Fibroblast of lung (primary cell): ENCODE data around the gene TMEM150A. TPM values are rescaled to one million over a fixed set of nuclear protein-coding genes. Genes with fewer than 3 reads are reported as not detected.

Experiments used
- DNase-seq, 2 donors: peaks; one replicate each; pipeline versions ENCODE4 v3.0.0 to v3.0.0-alpha.2; 2010; ENCODE audit warnings: low read depth in 2 of 2
- H2AFZ ChIP-seq: 2 replicates; pipeline ENCODE4 v1.5.1; 2012; ENCODE audit warnings: low read length, control low read depth, inconsistent platforms
- H3K27ac ChIP-seq: 2 replicates; pipeline ENCODE4 v1.5.1; 2011; ENCODE audit warnings: low read length, control low read depth; ENCODE audit not compliant: insufficient read depth
- H3K27me3 ChIP-seq: 2 replicates; pipeline ENCODE4 v1.5.1; 2011; ENCODE audit warnings: mild to moderate bottlenecking, low read length; ENCODE audit not compliant: control insufficient read depth, insufficient read depth
- H3K36me3 ChIP-seq: 2 replicates; pipeline ENCODE4 v1.5.1; 2011; ENCODE audit warnings: low read length; ENCODE audit not compliant: control insufficient read depth, insufficient read depth
- H3K4me1 ChIP-seq: 2 replicates; pipeline ENCODE4 v1.5.1; 2011; ENCODE audit warnings: low read length; ENCODE audit not compliant: control insufficient read depth, insufficient read depth; ENCODE audit errors: extremely low read depth
- H3K4me2 ChIP-seq: 2 replicates; pipeline ENCODE4 v1.5.1; 2011; ENCODE audit warnings: low read length, control low read depth; ENCODE audit not compliant: insufficient read depth; ENCODE audit errors: extremely low read depth
- H3K4me3 ChIP-seq, 4 experiments: fragments of 200-600 bp in 1 of 4; sonication (generic) in 1 of 4; replicated peaks in 1 of 4; 2 replicates each; pipeline ENCODE4 v1.5.1; 2011 to 2016; ENCODE audit warnings: low read length in 4 of 4, low read depth in 3 of 4, mild to moderate bottlenecking in 3 of 4, control low read depth in 2 of 4, inconsistent platforms in 1 of 4, mixed read lengths in 1 of 4; ENCODE audit not compliant: insufficient read depth in 1 of 4; ENCODE audit errors: control extremely low read depth in 1 of 4
- H3K79me2 ChIP-seq: 2 replicates; pipeline ENCODE4 v1.5.1; 2012; ENCODE audit warnings: mild to moderate bottlenecking, low read length, inconsistent platforms; ENCODE audit not compliant: control insufficient read depth, insufficient read depth
- H3K9ac ChIP-seq: 2 replicates; pipeline ENCODE4 v1.5.1; 2011; ENCODE audit warnings: mild to moderate bottlenecking, low read length, control low read depth; ENCODE audit not compliant: insufficient read depth
- H3K9me3 ChIP-seq: 2 replicates; pipeline ENCODE4 v1.5.1; 2012; ENCODE audit warnings: low read depth, low read length; ENCODE audit not compliant: control insufficient read depth, insufficient read depth
- H4K20me1 ChIP-seq: 2 replicates; pipeline ENCODE4 v1.5.1; 2011; ENCODE audit warnings: low read length; ENCODE audit not compliant: control insufficient read depth, insufficient read depth; ENCODE audit errors: extremely low read depth
- EZH2 ChIP-seq: IDR thresholded peaks from 2 replicates; pipeline ENCODE4 v1.5.1; 2012; ENCODE audit warnings: low read length, control low read depth, mild to moderate bottlenecking; ENCODE audit errors: missing control alignments
- polyA plus RNA-seq, 2 donors: library from polyadenylated mRNA; depleted of rRNA in 1 of 2; stranded (reverse) in 1 of 2; unstranded in 1 of 2; fragments of >200 nt; gene quantifications; 2 replicates each; pipeline ENCODE4 v1.2.1, GENCODE V29; 2011 to 2012; ENCODE audit warnings: missing spikeins in 1 of 2
- total RNA-seq: library from RNA; depleted of rRNA; stranded (reverse); fragments of >200 nt; gene quantifications from 2 replicates; pipeline ENCODE4 v1.2.1, GENCODE V29; 2014
- TF ChIP-seq, protein P1 (sequence below), 2 donors: IDR thresholded peaks in 1 of 2; conservative IDR thresholded peaks in 1 of 2; 1 replicate in 1 of 2; 2 replicates in 1 of 2; pipeline ENCODE4 v1.5.1; 2011 to 2012; ENCODE audit warnings: low read length in 2 of 2, control low read depth in 1 of 2, inconsistent platforms in 1 of 2, low read depth in 1 of 2, mild to moderate bottlenecking in 1 of 2

Gene TMEM150A
- total and polyA plus RNA-seq, 2 donors (not counting 1 experiment from before 2014, with no cell fraction given), result 13.2 to 15.5 TPM

GRCh38 chr2:85583667-85584353 is 18.7 kb downstream of the TMEM150A start:
- peaks cover 31% of the 10 kb centered on the region for H3K4me1 ChIP-seq

DNA sequence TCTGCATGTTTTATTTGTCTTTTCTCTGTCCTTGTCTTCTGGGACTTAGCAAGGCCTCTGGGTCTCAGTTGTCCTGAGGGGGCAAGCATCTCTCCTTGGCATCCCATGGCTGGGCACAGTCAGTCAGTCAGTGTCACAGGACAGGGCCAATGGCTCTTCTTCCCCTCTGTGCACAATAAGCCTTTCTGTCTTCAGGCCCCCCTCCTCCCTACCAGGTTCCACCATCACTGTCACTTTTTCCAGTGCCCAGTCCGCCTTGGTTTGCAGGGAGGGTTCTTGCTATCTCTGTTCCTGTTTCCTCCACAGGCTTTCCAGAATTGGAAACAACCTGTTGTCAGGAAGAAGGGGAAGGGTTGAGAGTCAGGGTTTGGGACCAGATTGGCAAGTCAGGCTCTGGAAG is 20.0 kb downstream of the TMEM150A start:
- Histone ChIP-seq H3K4me1 (peaks cover 34% of the 10 kb centered on the region), H3K4me3 (no peak overlapping the region), H3K27me3 (no peaks in the 10 kb centered on the region), H3K9me3 (no peaks in the 10 kb centered on the region), H3K27ac (no peak overlapping the region), H3K4me2 (no peak overlapping the region), H2AFZ (no peak overlapping the region), H3K9ac (no peak overlapping the region), H4K20me1 (no peaks in the 10 kb centered on the region), H3K36me3 (no peaks in the 10 kb centered on the region), H3K79me2 (no peaks in the 10 kb centered on the region)
- no peak for TF ChIP-seq EZH2
- TF ChIP-seq, protein P1, sequence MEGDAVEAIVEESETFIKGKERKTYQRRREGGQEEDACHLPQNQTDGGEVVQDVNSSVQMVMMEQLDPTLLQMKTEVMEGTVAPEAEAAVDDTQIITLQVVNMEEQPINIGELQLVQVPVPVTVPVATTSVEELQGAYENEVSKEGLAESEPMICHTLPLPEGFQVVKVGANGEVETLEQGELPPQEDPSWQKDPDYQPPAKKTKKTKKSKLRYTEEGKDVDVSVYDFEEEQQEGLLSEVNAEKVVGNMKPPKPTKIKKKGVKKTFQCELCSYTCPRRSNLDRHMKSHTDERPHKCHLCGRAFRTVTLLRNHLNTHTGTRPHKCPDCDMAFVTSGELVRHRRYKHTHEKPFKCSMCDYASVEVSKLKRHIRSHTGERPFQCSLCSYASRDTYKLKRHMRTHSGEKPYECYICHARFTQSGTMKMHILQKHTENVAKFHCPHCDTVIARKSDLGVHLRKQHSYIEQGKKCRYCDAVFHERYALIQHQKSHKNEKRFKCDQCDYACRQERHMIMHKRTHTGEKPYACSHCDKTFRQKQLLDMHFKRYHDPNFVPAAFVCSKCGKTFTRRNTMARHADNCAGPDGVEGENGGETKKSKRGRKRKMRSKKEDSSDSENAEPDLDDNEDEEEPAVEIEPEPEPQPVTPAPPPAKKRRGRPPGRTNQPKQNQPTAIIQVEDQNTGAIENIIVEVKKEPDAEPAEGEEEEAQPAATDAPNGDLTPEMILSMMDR (conservative IDR thresholded peaks at IDR 0.05 in 1 of 2, IDR thresholded peaks at IDR 0.05 in 1 of 2; ENCODE audit: low read depth in 1 of 2, low read length in 2 of 2), result no peak
- no peak for DNase-seq

More at GRCh38 chr2:85583667-85584353, 18.7 kb downstream of the TMEM150A start:
- peak in 1 of 2 donors; percentile 14 for DNase-seq
- no peaks in the 10 kb centered on the region for H3K36me3 ChIP-seq
- TF ChIP-seq, protein P1 (conservative IDR thresholded peaks at IDR 0.05 in 1 of 2, IDR thresholded peaks at IDR 0.05 in 1 of 2; ENCODE audit: low read depth in 1 of 2, low read length in 2 of 2), result no peak
- TF ChIP-seq EZH2, result no peak
- no peak overlapping the region for H2AFZ ChIP-seq
- H4K20me1 ChIP-seq, result no peaks in the 10 kb centered on the region
- peak overlapping the region; percentile 8 for H3K27ac ChIP-seq
- H3K4me3 ChIP-seq, result peak overlapping the region; percentile 10 to 70 (median 53)
- no peaks in the 10 kb centered on the region for H3K9me3 ChIP-seq
- H3K9ac ChIP-seq, result peak overlapping the region; percentile 75
- H3K79me2 ChIP-seq, result no peaks in the 10 kb centered on the region
- H3K4me2 ChIP-seq, result peak overlapping the region; percentile 20
- no peaks in the 10 kb centered on the region for H3K27me3 ChIP-seq

DNA sequence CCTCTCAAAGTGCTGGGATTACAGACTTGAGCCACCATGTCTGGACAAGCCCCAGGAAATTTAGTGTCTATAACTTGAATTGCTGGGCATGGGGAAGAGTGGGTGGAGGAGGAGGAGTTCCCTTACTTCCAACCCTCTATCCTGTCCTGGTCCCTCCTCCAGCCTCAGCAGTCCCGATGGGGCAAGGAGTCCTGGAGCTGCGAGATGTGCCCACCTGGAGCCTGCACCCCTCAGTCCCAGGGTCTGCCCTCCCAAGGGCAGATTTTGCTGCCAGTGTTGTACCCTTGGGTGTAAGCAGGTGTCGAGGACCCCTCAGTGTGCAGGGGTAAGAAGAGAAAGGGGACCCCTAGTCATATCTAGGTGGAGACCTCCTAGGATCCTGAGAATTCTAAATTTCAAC is 22.3 kb downstream of the TMEM150A start:
- Histone ChIP-seq H3K36me3 (no peaks in the 10 kb centered on the region), H3K4me2 (no peak overlapping the region), H3K4me1 (peaks cover 26% of the 10 kb centered on the region), H3K27me3 (no peaks in the 10 kb centered on the region), H3K27ac (no peak overlapping the region), H4K20me1 (no peaks in the 10 kb centered on the region), H3K79me2 (no peaks in the 10 kb centered on the region), H2AFZ (no peak overlapping the region), H3K4me3 (no peak overlapping the region), H3K9ac (no peak overlapping the region), H3K9me3 (no peaks in the 10 kb centered on the region)
- TF ChIP-seq, protein P1 (conservative IDR thresholded peaks at IDR 0.05 in 1 of 2, IDR thresholded peaks at IDR 0.05 in 1 of 2; ENCODE audit: low read depth in 1 of 2, low read length in 2 of 2), result no peak
- TF ChIP-seq EZH2, result no peak
- DNase-seq, result no peak
